HepG2 (cell line): ENCODE measurements around the gene COX6B1. TPM values are rescaled to one million over a fixed set of nuclear protein-coding genes. Genes with fewer than 3 reads are reported as not detected.
A peak's percentile ranks its signal among the peaks of the same experiment; 100 is the strongest.

Experiments used
- BORCS8-MEF2B ChIP-seq: sonication (generic); formaldehyde crosslinking; IDR thresholded peaks from 2 replicates; pipeline ENCODE4 v1.8.0; 2022; ENCODE audit warnings: mild to moderate bottlenecking, missing genetic modification reagents
- HDAC1 ChIP-seq: sonication (generic); formaldehyde crosslinking; IDR thresholded peaks from 2 replicates; pipeline ENCODE4 v1.5.1; 2020; ENCODE audit warnings: mild to moderate bottlenecking, missing genetic modification reagents
- HOXA9 ChIP-seq: sonication (generic); formaldehyde crosslinking; IDR thresholded peaks from 2 replicates; pipeline ENCODE4 v1.8.1; 2022; ENCODE audit warnings: missing genetic modification reagents, mild to moderate bottlenecking, moderate library complexity, borderline replicate concordance
- KAT7 ChIP-seq: IDR thresholded peaks from 2 replicates; pipeline ENCODE4 v1.6.1; 2018; ENCODE audit warnings: borderline replicate concordance, missing compliant biosample characterization
- PBX2 ChIP-seq: IDR thresholded peaks from 2 replicates; pipeline ENCODE4 v1.6.1; 2016; ENCODE audit warnings: control low read depth
- PRDM10 ChIP-seq: sonication (generic); formaldehyde crosslinking; IDR thresholded peaks from 2 replicates; pipeline ENCODE4 v1.4.0; 2020; ENCODE audit warnings: low read depth, missing genetic modification reagents
- RAD21 ChIP-seq: fragments of 450-650 bp; formaldehyde crosslinking; IDR thresholded peaks from 2 replicates; pipeline ENCODE4 v1.5.0; 2020; ENCODE audit warnings: mild to moderate bottlenecking
- REST ChIP-seq, 2 experiments: IDR thresholded peaks; 2 replicates each; pipeline ENCODE4 v1.6.1; 2011 to 2012; ENCODE audit warnings: low read length in 2 of 2, borderline replicate concordance in 1 of 2, low read depth in 1 of 2, mild to moderate bottlenecking in 1 of 2, moderate library complexity in 1 of 2
- RFXANK ChIP-seq: IDR thresholded peaks from 2 replicates; pipeline ENCODE4 v1.6.1; 2016
- SMAD3 ChIP-seq: sonication (generic); formaldehyde crosslinking; IDR thresholded peaks from 2 replicates; pipeline ENCODE4 v1.4.0; 2020; ENCODE audit warnings: missing genetic modification reagents
- ZFP36L1 ChIP-seq: sonication (generic); formaldehyde crosslinking; IDR thresholded peaks from 2 replicates; pipeline ENCODE4 v1.8.0; 2022; ENCODE audit warnings: mild to moderate bottlenecking, missing genetic modification reagents, moderate library complexity
- ZNF101 ChIP-seq: sonication (generic); formaldehyde crosslinking; IDR thresholded peaks from 2 replicates; pipeline ENCODE4 v1.4.0; 2020; ENCODE audit warnings: mild to moderate bottlenecking, low read depth, missing genetic modification reagents, borderline replicate concordance
- ZNF556 ChIP-seq: sonication (generic); formaldehyde crosslinking; IDR thresholded peaks from 2 replicates; pipeline ENCODE4 v1.4.0; 2020; ENCODE audit warnings: mild to moderate bottlenecking, missing genetic modification reagents, borderline replicate concordance
- ZNF691 ChIP-seq: sonication (generic); formaldehyde crosslinking; IDR thresholded peaks from 2 replicates; pipeline ENCODE4 v1.4.0; 2020; ENCODE audit warnings: missing genetic modification reagents, low read depth, mild to moderate bottlenecking, borderline replicate concordance
- ZXDC ChIP-seq: sonication (generic); formaldehyde crosslinking; IDR thresholded peaks from 2 replicates; pipeline ENCODE4 v1.5.0; 2020; ENCODE audit warnings: mild to moderate bottlenecking, missing genetic modification reagents
- polyA plus RNA-seq, 8 experiments: library from polyadenylated mRNA; depleted of rRNA in 3 of 8; stranded (reverse) in 7 of 8; unstranded in 1 of 8; fragments of >200 nt; fragmentation: Illumina TruSeq in 4 of 8; extraction: Trizol in 4 of 8; gene quantifications; 2 replicates each; pipeline versions ENCODE4 v1.2.1 to v1.2.3, GENCODE V29; 2011 to 2016; ENCODE audit warnings: low read depth in 4 of 8, missing spikeins in 1 of 8, mixed read lengths in 1 of 8; ENCODE audit not compliant: insufficient read depth in 1 of 8
- total RNA-seq, 5 experiments: library from RNA; depleted of rRNA; stranded (reverse); fragments of >200 nt; fragmentation: Illumina TruSeq; extraction: Trizol; gene quantifications; 2 replicates each; pipeline ENCODE4 v1.2.3, GENCODE V29; 2016; ENCODE audit warnings: low read depth in 1 of 5

COX6B1 gene
- total and polyA plus RNA-seq, 2 of the 13 experiments (the other 11 are each of a cell fraction or from before 2014, with no cell fraction given) = 481 to 487 TPM

GRCh38 chr19:35643255-35644205 lies 4.6 kb upstream of the COX6B1 start (continued):
- TF ChIP-seq REST (IDR thresholded peaks at IDR 0.05; ENCODE audit: borderline replicate concordance in 1 of 2, low read depth in 1 of 2, low read length in 2 of 2) (peak in 1 of 2 experiments; percentile 47; a peak in 1 of 4 replicates), PRDM10 (CRISPR knock-in tag) (peak; percentile 99), HDAC1 (CRISPR knock-in tag) (peak; percentile 49), ZFP36L1 (CRISPR knock-in tag) (0 out of 2 replicates have a peak, but pooled peaks have one; percentile 61), ZNF556 (CRISPR knock-in tag) (peak; percentile 71), RAD21 (CRISPR knock-in tag) (peak; percentile 68), SMAD3 (peak; percentile 71; the same call in 1 of the 2 replicates), PBX2 (CRISPR knock-in tag) (peak; percentile 71), ZXDC (CRISPR knock-in tag) (peak; percentile 62; the same call in 1 of the 2 replicates), BORCS8-MEF2B (CRISPR knock-in tag) (peak; percentile 75), RFXANK (CRISPR knock-in tag) (0 out of 2 replicates have a peak, but pooled peaks have one; percentile 57), ZNF101 (CRISPR knock-in tag) (no peak), HOXA9 (CRISPR knock-in tag) (peak; percentile 87), KAT7 (CRISPR knock-in tag) (peak; percentile 69; the same call in 1 of the 2 replicates), ZNF691 (CRISPR knock-in tag) (peak; percentile 62; the same call in 1 of the 2 replicates)
